Karpas-422 (cell line): ENCODE measurements around the gene MEGF9. TPM values are rescaled to one million over a fixed set of nuclear protein-coding genes. Genes with fewer than 3 reads are reported as not detected.

ENCODE experiments used
- DNase-seq: peaks from one replicate; pipeline ENCODE4 v3.0.0-alpha.2; 2015
- H2AFZ ChIP-seq: fragments of 200-600 bp; sonication (generic); 2 replicates; pipeline ENCODE4 v1.6.1; 2014; ENCODE audit warnings: antibody characterized with exemption, low read length, mixed read lengths
- H3K27ac ChIP-seq: fragments of 200-600 bp; sonication (generic); 2 replicates; pipeline ENCODE4 v1.5.1; 2014; ENCODE audit warnings: mild to moderate bottlenecking, low read length, moderate library complexity
- H3K27me3 ChIP-seq: fragments of 200-600 bp; sonication (generic); 2 replicates; pipeline ENCODE4 v1.6.1; 2014; ENCODE audit warnings: low read length, mixed read lengths
- H3K36me3 ChIP-seq: fragments of 200-600 bp; sonication (generic); 2 replicates; pipeline ENCODE4 v1.6.1; 2014; ENCODE audit warnings: low read length, mixed read lengths; ENCODE audit not compliant: insufficient read depth
- H3K4me1 ChIP-seq: fragments of 200-600 bp; sonication (generic); 2 replicates; pipeline ENCODE4 v1.6.1; 2014; ENCODE audit warnings: mild to moderate bottlenecking, low read length, mixed read lengths
- H3K4me2 ChIP-seq: fragments of 200-600 bp; sonication (generic); 2 replicates; pipeline ENCODE4 v1.6.1; 2014; ENCODE audit warnings: low read length, low read depth, mild to moderate bottlenecking; ENCODE audit not compliant: poor library complexity, severe bottlenecking
- H3K4me3 ChIP-seq: fragments of 200-600 bp; sonication (generic); 2 replicates; pipeline ENCODE4 v1.5.1; 2014; ENCODE audit warnings: mild to moderate bottlenecking, antibody characterized with exemption, low read length, mixed read lengths
- H3K79me2 ChIP-seq: fragments of 200-600 bp; sonication (generic); 2 replicates; pipeline ENCODE4 v1.6.1; 2014; ENCODE audit warnings: mild to moderate bottlenecking, low read length, mixed read lengths
- H3K9ac ChIP-seq: fragments of 200-600 bp; sonication (generic); 2 replicates; pipeline ENCODE4 v1.6.0; 2014; ENCODE audit warnings: low read length
- H3K9me2 ChIP-seq: fragments of 200-600 bp; sonication (generic), shearing (Covaris generic); replicated peaks from 2 replicates; pipeline ENCODE4 v1.6.0; 2014; ENCODE audit warnings: mild to moderate bottlenecking, low read length, moderate library complexity; ENCODE audit not compliant: insufficient read depth
- H3K9me3 ChIP-seq: fragments of 300-700, 200-600 bp; sonication (generic); 2 replicates; pipeline ENCODE4 v1.6.1; 2014; ENCODE audit warnings: low read length, mixed read lengths
- H4K20me1 ChIP-seq: fragments of 200-600 bp; sonication (generic); 2 replicates; pipeline ENCODE4 v1.6.1; 2014; ENCODE audit warnings: mild to moderate bottlenecking, antibody characterized with exemption, low read length, low read depth; ENCODE audit not compliant: insufficient read depth
- total RNA-seq: library from RNA; depleted of rRNA; stranded (reverse); fragments of >200 nt; shearing (Covaris generic); gene quantifications from 2 replicates; pipeline ENCODE4 v1.2.3, GENCODE V29; 2014; ENCODE audit warnings: low replicate concordance

The MEGF9 gene
- total RNA-seq, 1 experiment from 2014 or later = 86.6 TPM

- H3K4me2 ChIP-seq = peak within 1 kb of the TSS; percentile 97
- peak; percentile 99 for DNase-seq
- H3K9me2 ChIP-seq = no peaks in the 10 kb centered on the region
- peaks cover 44% of the 10 kb centered on the region for H3K4me1 ChIP-seq
- peak within 1 kb of the TSS; percentile 99 for H3K9ac ChIP-seq
- peak within 1 kb of the TSS; percentile 67 for H3K27ac ChIP-seq
- H3K4me3 ChIP-seq = peak within 1 kb of the TSS; percentile 99
- H2AFZ ChIP-seq = peak within 1 kb of the TSS; percentile 92
- H3K9me3 ChIP-seq = no peaks in the 10 kb centered on the region
- no peaks in the 10 kb centered on the region; the same call in 1 of the 2 replicates for H3K36me3 ChIP-seq
- no peaks in the 10 kb centered on the region for H4K20me1 ChIP-seq
- H3K27me3 ChIP-seq = no peaks in the 10 kb centered on the region
- H3K79me2 ChIP-seq = peaks cover 51% of the 10 kb centered on the region
Measured at GRCh38 chr9:120580051-120580896, 134.0 kb downstream of the MEGF9 start, which contains the start of gene CDK5RAP2. TSS of gene CDK5RAP2 (minus strand) at chr9:120580167. CDS start at chr9:120579978, 189 bp downstream.

- peak overlapping the region; percentile 67 for H3K27ac ChIP-seq
- peak overlapping the region; percentile 99 for H3K9ac ChIP-seq
- peak overlapping the region; percentile 97 for H3K4me2 ChIP-seq
- no peaks in the 10 kb centered on the region for H4K20me1 ChIP-seq
- peak; percentile 54 for DNase-seq
- no peaks in the 10 kb centered on the region; the same call in 1 of the 2 replicates for H3K36me3 ChIP-seq
- no peaks in the 10 kb centered on the region for H3K27me3 ChIP-seq
- no peaks in the 10 kb centered on the region for H3K9me3 ChIP-seq
- H3K4me1 ChIP-seq = peaks cover 40% of the 10 kb centered on the region
- H3K79me2 ChIP-seq = peaks cover 59% of the 10 kb centered on the region
- H3K4me3 ChIP-seq = peak overlapping the region; percentile 99
- H2AFZ ChIP-seq = peak overlapping the region; percentile 61; the same call in 1 of the 2 replicates
- no peaks in the 10 kb centered on the region for H3K9me2 ChIP-seq
Measured at GRCh38 chr9:120579139-120580050, 134.9 kb downstream of the MEGF9 start.

GRCh38 chr9:120574473-120574872, 139.8 kb downstream of the MEGF9 start:
- Histone ChIP-seq H3K27me3 (no peaks in the 10 kb centered on the region), H2AFZ (no peak overlapping the region), H3K9ac (no peak overlapping the region), H3K36me3 (peaks cover 10% of the 10 kb centered on the region; the same call in 1 of the 2 replicates), H3K9me3 (no peaks in the 10 kb centered on the region), H3K4me2 (no peak overlapping the region), H3K27ac (no peak overlapping the region), H3K9me2 (no peaks in the 10 kb centered on the region), H4K20me1 (no peaks in the 10 kb centered on the region), H3K4me1 (peaks cover 24% of the 10 kb centered on the region), H3K4me3 (no peak overlapping the region), H3K79me2 (peaks cover 83% of the 10 kb centered on the region)
- no peak for DNase-seq

GRCh38 chr9:120572472-120572871, 141.8 kb downstream of the MEGF9 start:
- Histone ChIP-seq H3K9me3 (no peaks in the 10 kb centered on the region), H4K20me1 (no peaks in the 10 kb centered on the region), H3K9me2 (no peaks in the 10 kb centered on the region), H3K36me3 (peaks cover 27% of the 10 kb centered on the region), H3K9ac (no peak overlapping the region), H3K27ac (no peak overlapping the region), H3K27me3 (no peaks in the 10 kb centered on the region), H3K4me1 (peaks cover 9% of the 10 kb centered on the region), H3K4me2 (no peak overlapping the region), H3K4me3 (no peak overlapping the region), H3K79me2 (peaks cover 81% of the 10 kb centered on the region), H2AFZ (no peak overlapping the region)
- no peak for DNase-seq

GRCh38 chr9:120571443-120572257, 142.6 kb downstream of the MEGF9 start:
- Histone ChIP-seq H3K4me2 (no peak overlapping the region), H3K27ac (no peak overlapping the region), H2AFZ (no peak overlapping the region), H3K4me1 (peaks cover 9% of the 10 kb centered on the region), H3K9me2 (no peaks in the 10 kb centered on the region), H3K27me3 (no peaks in the 10 kb centered on the region), H3K36me3 (peaks cover 32% of the 10 kb centered on the region), H3K79me2 (peaks cover 81% of the 10 kb centered on the region), H4K20me1 (no peaks in the 10 kb centered on the region), H3K4me3 (no peak overlapping the region), H3K9me3 (no peaks in the 10 kb centered on the region), H3K9ac (no peak overlapping the region)
- DNase-seq = no peak

GRCh38 chr9:120570296-120570695, 144.0 kb downstream of the MEGF9 start:
- H3K4me3 ChIP-seq = no peak overlapping the region
- peaks cover 81% of the 10 kb centered on the region for H3K79me2 ChIP-seq
- no peaks in the 10 kb centered on the region for H3K27me3 ChIP-seq
- no peaks in the 10 kb centered on the region for H3K9me2 ChIP-seq
- no peak overlapping the region for H3K9ac ChIP-seq
- peaks cover 39% of the 10 kb centered on the region for H3K36me3 ChIP-seq
- no peaks in the 10 kb centered on the region for H3K9me3 ChIP-seq
- no peak for DNase-seq
- H3K4me1 ChIP-seq = peaks cover 9% of the 10 kb centered on the region
- no peaks in the 10 kb centered on the region for H4K20me1 ChIP-seq
- no peak overlapping the region for H3K27ac ChIP-seq
- H2AFZ ChIP-seq = no peak overlapping the region
- H3K4me2 ChIP-seq = no peak overlapping the region

GRCh38 chr9:120569556-120569955, 144.7 kb downstream of the MEGF9 start:
- DNase-seq = no peak
- peaks cover 5% of the 10 kb centered on the region for H3K4me1 ChIP-seq
- H3K9me2 ChIP-seq = no peaks in the 10 kb centered on the region
- no peak overlapping the region for H2AFZ ChIP-seq
- H3K4me3 ChIP-seq = no peak overlapping the region
- no peak overlapping the region for H3K9ac ChIP-seq
- H3K27me3 ChIP-seq = no peaks in the 10 kb centered on the region
- no peaks in the 10 kb centered on the region for H3K9me3 ChIP-seq
- peaks cover 39% of the 10 kb centered on the region for H3K36me3 ChIP-seq
- H3K27ac ChIP-seq = no peak overlapping the region
- no peak overlapping the region for H3K4me2 ChIP-seq
- H3K79me2 ChIP-seq = peaks cover 81% of the 10 kb centered on the region
- H4K20me1 ChIP-seq = no peaks in the 10 kb centered on the region
